IPS-20b (cell line): ENCODE data around the gene PPP3R1.
A peak's percentile ranks its signal among the peaks of the same experiment; 100 is the strongest.

ENCODE experiments used
- H3K27ac ChIP-seq: one replicate; pipeline ENCODE4 v1.5.1; 2013; ENCODE audit warnings: low read length
- H3K27me3 ChIP-seq: 2 replicates; pipeline ENCODE4 v1.6.1; 2013; ENCODE audit warnings: mild to moderate bottlenecking, low read length, inconsistent platforms; ENCODE audit not compliant: insufficient read depth
- H3K36me3 ChIP-seq: 2 replicates; pipeline ENCODE4 v1.6.1; 2013; ENCODE audit warnings: low read depth, mild to moderate bottlenecking, inconsistent platforms, low read length, moderate library complexity; ENCODE audit not compliant: insufficient read depth
- H3K4me1 ChIP-seq: 2 replicates; pipeline ENCODE4 v1.6.1; 2013; ENCODE audit warnings: mild to moderate bottlenecking, control low read depth, inconsistent platforms, low read length, moderate library complexity; ENCODE audit not compliant: insufficient read depth
- H3K4me3 ChIP-seq: 2 replicates; pipeline ENCODE4 v1.5.1; 2013; ENCODE audit warnings: mild to moderate bottlenecking, low read length, inconsistent platforms
- H3K9ac ChIP-seq: 2 replicates; pipeline ENCODE4 v1.6.1; 2013; ENCODE audit warnings: low read depth, mild to moderate bottlenecking, inconsistent platforms, low read length, moderate library complexity
- H3K9me3 ChIP-seq: 2 replicates; pipeline ENCODE4 v1.6.1; 2013; ENCODE audit warnings: mild to moderate bottlenecking, low read depth, low read length, inconsistent platforms; ENCODE audit not compliant: insufficient read depth

The PPP3R1 gene, protein sequence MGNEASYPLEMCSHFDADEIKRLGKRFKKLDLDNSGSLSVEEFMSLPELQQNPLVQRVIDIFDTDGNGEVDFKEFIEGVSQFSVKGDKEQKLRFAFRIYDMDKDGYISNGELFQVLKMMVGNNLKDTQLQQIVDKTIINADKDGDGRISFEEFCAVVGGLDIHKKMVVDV

DNA sequence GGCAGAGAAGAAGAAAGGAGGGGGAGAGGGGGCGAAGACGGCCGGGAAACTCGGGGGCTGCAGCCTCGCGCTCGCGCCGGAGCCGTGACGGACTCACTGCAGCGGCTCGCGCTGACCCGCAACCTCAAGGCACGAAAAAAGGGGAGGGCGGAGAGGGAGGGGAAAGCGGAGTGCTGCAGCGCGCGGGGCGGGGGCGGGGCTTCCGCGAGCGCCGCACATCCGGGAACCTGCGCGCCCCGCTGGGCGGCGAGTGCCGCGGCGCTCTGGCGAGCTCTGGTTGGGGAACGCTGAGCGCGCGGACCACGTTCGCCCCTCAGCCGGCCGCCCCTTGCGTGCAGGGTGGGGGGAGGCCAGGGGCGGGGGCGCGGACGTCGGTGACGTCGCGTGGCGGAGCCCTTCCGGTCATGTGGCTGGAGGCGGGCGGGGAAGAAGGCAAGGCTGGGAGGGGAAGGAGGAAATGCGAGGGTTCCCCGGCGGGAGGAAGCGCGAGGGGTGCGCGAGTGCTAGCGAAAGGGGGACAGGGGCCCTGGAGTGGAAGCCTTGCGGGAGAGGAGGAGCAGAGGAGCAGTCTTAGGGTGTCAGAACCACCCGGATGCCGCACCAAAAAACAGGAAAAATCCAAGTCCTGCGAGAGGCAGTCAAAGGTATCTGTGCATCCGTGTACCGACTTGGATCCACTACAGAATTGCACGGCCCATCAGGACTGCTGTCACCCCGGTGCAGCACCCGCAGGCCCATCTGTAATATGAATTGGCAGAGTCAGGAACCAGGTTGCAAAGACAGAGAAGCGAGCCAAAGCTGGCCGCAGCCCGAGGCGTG, at the start of gene PPP3R1:
PPP3R1 (minus strand) TSS at position 133 of the 819 bp plus-strand sequence. CDS start 405 bp downstream, outside the sequence.
- H3K4me1 ChIP-seq = peaks cover 28% of the 10 kb centered on the region
- no peaks in the 10 kb centered on the region for H3K36me3 ChIP-seq
- H3K4me3 ChIP-seq = peak within 1 kb of the TSS; percentile 94
- H3K27ac ChIP-seq = peak within 1 kb of the TSS; percentile 22
- H3K27me3 ChIP-seq = no peaks in the 10 kb centered on the region
- peak within 1 kb of the TSS; percentile 95 for H3K9ac ChIP-seq
- no peaks in the 10 kb centered on the region for H3K9me3 ChIP-seq

DNA sequence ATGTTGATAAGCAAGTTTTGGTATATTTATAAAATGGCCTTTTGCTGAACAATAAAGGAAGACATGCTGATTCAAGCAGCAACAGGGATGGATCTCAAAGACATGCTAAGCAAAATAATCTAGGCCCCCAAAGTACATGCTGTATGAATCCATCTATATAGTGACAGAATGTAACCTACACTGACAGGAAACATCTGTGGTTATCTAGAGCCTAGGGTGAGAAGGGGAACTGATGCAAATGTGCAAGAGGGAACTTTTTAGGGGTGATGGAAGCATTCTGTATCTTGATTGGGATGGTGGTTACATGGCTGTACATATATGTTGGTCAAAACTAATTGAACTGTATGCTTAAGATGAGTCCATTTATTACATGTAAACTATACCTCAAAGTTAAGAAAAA, 43.2 kb upstream of the PPP3R1 start:
- H3K27me3 ChIP-seq = no peaks in the 10 kb centered on the region
- H3K27ac ChIP-seq = no peak overlapping the region
- no peak overlapping the region for H3K4me3 ChIP-seq
- H3K9ac ChIP-seq = no peak overlapping the region
- H3K36me3 ChIP-seq = no peaks in the 10 kb centered on the region
- H3K9me3 ChIP-seq = no peaks in the 10 kb centered on the region
- no peaks in the 10 kb centered on the region for H3K4me1 ChIP-seq

DNA sequence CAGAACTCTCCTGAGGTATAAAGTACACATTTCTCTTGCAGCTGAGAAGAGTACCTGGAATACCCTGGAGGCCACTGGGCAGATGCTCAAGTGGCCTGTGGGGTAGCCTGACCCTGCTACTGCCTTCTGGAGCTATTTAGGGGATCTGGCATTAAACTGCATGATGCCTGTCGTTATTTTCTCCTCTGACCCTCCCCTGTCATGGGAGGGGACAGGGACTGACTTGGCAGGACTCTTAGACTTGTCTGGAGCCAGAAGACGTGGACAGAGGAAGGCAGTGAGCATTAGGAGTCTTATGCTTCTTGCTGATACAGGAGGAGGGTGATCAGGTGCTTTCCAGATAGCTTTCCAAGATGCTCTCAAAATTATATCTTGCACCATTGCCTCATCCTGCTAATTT, 42.6 kb upstream of the PPP3R1 start:
- Histone ChIP-seq H3K27me3 (no peaks in the 10 kb centered on the region), H3K9me3 (no peaks in the 10 kb centered on the region), H3K9ac (no peak overlapping the region), H3K4me3 (no peak overlapping the region), H3K27ac (no peak overlapping the region), H3K36me3 (no peaks in the 10 kb centered on the region), H3K4me1 (no peaks in the 10 kb centered on the region)

DNA sequence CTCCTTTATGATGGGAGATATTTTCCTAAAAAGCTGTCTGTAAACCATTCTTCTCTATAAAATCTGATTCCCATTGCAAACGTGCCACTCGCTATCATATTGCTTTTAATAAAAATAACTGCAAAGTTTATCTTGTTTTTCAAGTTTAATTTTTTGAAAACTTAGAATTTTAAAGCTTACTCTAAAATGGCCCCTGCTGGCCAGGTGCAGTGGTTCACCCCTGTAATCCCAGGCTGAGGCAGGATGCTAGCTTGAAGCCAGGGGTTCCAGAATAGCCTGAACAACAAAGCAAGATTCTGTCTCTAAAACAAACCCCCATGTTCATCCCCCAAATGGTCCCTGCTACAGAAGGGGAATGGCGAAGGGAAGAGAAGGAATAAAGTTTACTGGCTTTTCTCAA, 41.9 kb upstream of the PPP3R1 start:
- no peak overlapping the region for H3K9ac ChIP-seq
- H3K4me1 ChIP-seq = no peaks in the 10 kb centered on the region
- H3K36me3 ChIP-seq = no peaks in the 10 kb centered on the region

GRCh38 chr2:68293755-68294154, 41.4 kb upstream of the PPP3R1 start:
- Histone ChIP-seq H3K36me3 (no peaks in the 10 kb centered on the region), H3K4me3 (no peak overlapping the region), H3K9me3 (no peaks in the 10 kb centered on the region), H3K27ac (no peak overlapping the region), H3K9ac (no peak overlapping the region), H3K4me1 (no peaks in the 10 kb centered on the region), H3K27me3 (no peaks in the 10 kb centered on the region)

More for the DNA sequence above, 41.9 kb upstream of the PPP3R1 start:
- H3K27me3 ChIP-seq = no peaks in the 10 kb centered on the region
- no peak overlapping the region for H3K4me3 ChIP-seq
- H3K9me3 ChIP-seq = no peaks in the 10 kb centered on the region
- no peak overlapping the region for H3K27ac ChIP-seq

GRCh38 chr2:68293024-68293423, 40.7 kb upstream of the PPP3R1 start:
- Histone ChIP-seq H3K4me1 (no peaks in the 10 kb centered on the region), H3K9me3 (no peaks in the 10 kb centered on the region), H3K27ac (no peak overlapping the region), H3K27me3 (no peaks in the 10 kb centered on the region), H3K9ac (no peak overlapping the region), H3K4me3 (no peak overlapping the region), H3K36me3 (no peaks in the 10 kb centered on the region)

DNA sequence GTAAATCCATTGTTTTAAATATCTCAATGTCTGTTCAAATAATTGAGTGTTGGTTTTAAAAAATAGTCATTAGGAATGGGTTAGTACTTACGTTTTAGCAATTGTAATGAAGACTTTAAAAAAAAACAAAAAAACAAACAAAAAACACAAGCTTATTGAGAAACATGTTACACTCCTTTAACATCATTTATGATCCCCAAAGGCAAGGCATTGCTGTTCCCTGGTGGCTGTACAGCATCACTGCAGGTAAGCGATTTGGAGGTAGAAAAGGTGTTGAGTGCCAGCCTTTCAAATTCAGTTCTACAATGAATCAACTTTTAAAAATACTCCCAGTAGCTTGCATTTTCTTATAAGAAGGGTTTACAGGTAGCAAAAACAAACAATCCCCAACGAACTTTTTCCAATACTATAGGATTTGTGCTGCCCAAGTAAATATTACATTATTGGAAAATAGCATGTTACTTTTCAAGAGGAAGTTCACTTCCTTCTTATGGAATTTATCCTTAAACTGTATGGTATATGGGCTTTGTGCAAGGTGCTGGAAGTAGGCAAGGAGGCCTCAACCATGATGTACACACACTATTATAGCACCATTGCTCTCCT, 39.9 kb upstream of the PPP3R1 start:
- no peaks in the 10 kb centered on the region for H3K36me3 ChIP-seq
- H3K4me1 ChIP-seq = no peaks in the 10 kb centered on the region
- H3K27me3 ChIP-seq = no peaks in the 10 kb centered on the region
- no peak overlapping the region for H3K9ac ChIP-seq
- no peak overlapping the region for H3K27ac ChIP-seq
- H3K4me3 ChIP-seq = no peak overlapping the region
- H3K9me3 ChIP-seq = no peaks in the 10 kb centered on the region

DNA sequence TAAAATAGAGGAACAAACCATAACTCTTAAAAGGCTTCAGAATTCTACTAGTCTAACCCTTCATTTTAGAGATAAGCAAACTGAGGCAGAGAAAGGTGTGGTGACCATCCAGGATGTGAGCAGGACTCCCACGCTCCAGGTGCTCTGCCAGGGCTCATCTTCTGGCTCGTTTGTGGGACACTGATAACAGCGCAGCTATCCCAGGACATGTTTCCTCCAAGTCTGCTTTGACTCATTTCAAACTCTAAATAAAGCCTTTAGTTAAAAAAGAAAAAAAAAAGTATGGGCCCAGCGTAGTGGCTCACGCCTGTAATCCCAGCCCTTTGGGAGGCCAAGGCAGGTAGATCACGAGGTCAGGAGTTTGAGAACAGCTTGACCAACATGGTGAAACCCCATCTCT, 39.0 kb upstream of the PPP3R1 start:
- Histone ChIP-seq H3K9me3 (no peaks in the 10 kb centered on the region), H3K4me1 (no peaks in the 10 kb centered on the region), H3K27ac (no peak overlapping the region), H3K9ac (no peak overlapping the region), H3K4me3 (no peak overlapping the region), H3K27me3 (no peaks in the 10 kb centered on the region), H3K36me3 (no peaks in the 10 kb centered on the region)

- Histone ChIP-seq H3K9ac (no peak overlapping the region), H3K9me3 (no peaks in the 10 kb centered on the region), H3K36me3 (no peaks in the 10 kb centered on the region), H3K4me1 (no peaks in the 10 kb centered on the region), H3K4me3 (no peak overlapping the region), H3K27me3 (no peaks in the 10 kb centered on the region), H3K27ac (no peak overlapping the region)
These were observed 38.6 kb upstream of the PPP3R1 start for GRCh38 chr2:68290901-68291300.

GRCh38 chr2:68287580-68288441, 35.5 kb upstream of the PPP3R1 start:
- Histone ChIP-seq H3K27me3 (no peaks in the 10 kb centered on the region), H3K9me3 (no peaks in the 10 kb centered on the region), H3K27ac (no peak overlapping the region), H3K36me3 (no peaks in the 10 kb centered on the region), H3K9ac (no peak overlapping the region), H3K4me3 (no peak overlapping the region), H3K4me1 (no peaks in the 10 kb centered on the region)

DNA sequence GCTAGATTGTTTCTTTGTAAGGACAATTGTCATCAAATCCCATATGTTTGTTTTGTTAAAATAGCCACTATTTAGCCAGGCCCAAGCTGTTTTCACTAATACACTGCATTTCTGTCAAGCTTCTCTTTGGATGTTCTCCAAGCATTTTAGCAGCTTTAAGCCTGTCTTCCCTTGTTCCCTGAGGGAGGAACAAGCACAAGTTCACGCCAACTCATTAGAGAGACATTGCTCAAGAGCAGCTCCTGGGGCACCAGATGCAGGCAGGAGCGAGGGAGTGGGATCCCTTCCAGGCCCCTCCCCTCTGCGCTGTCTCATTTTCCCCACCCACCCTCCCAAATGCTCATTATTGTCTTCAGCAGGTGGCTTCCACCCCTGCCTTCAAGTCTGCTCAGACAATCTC, 32.6 kb upstream of the PPP3R1 start:
- no peak overlapping the region for H3K4me3 ChIP-seq
- no peak overlapping the region for H3K27ac ChIP-seq
- H3K4me1 ChIP-seq = no peaks in the 10 kb centered on the region
- H3K36me3 ChIP-seq = no peaks in the 10 kb centered on the region
- H3K9me3 ChIP-seq = no peaks in the 10 kb centered on the region
- no peaks in the 10 kb centered on the region for H3K27me3 ChIP-seq
- no peak overlapping the region for H3K9ac ChIP-seq
